Heart left ventricle (tissue), 16 donors: Measurements from ENCODE around the gene IQSEC1. TPM values are rescaled to one million over a fixed set of nuclear protein-coding genes. Genes with fewer than 3 reads are reported as not detected.

ENCODE experiments used
- ATAC-seq, 4 donors: fragments of 200-7000 bp; cut with Tn5 transposase; one replicate each; pipeline ENCODE4 v1.9.1; 2020 to 2022; ENCODE audit warnings: moderate library complexity in 4 of 4, mild to moderate bottlenecking in 3 of 4, moderate number of reproducible peaks in 1 of 4
- DNase-seq, 5 donors: peaks; one replicate each; pipeline ENCODE4 v3.0.0-alpha.2; 2020
- H3K27ac ChIP-seq, 12 donors: fragments of 200-600 bp; sonication (generic) in 4 of 12; one replicate each; pipeline versions ENCODE4 v1.5.0 to v1.8.0; 2016 to 2022; ENCODE audit warnings: mild to moderate bottlenecking in 2 of 12
- H3K27me3 ChIP-seq, 9 donors: fragments of 200-600 bp; sonication (generic) in 2 of 9; one replicate each; pipeline versions ENCODE4 v1.5.1 to v1.8.0; 2016 to 2022; ENCODE audit warnings: mild to moderate bottlenecking in 3 of 9
- H3K36me3 ChIP-seq, 9 donors: fragments of 200-600 bp; sonication (generic) in 2 of 9; one replicate each; pipeline versions ENCODE4 v1.5.0 to v1.8.0; 2018 to 2022; ENCODE audit warnings: mild to moderate bottlenecking in 2 of 9
- H3K4me1 ChIP-seq, 12 donors: fragments of 200-600 bp; sonication (generic) in 4 of 12; one replicate each; pipeline versions ENCODE4 v1.5.0 to v1.8.0; 2016 to 2022; ENCODE audit warnings: mild to moderate bottlenecking in 3 of 12
- H3K4me3 ChIP-seq, 12 donors: fragments of 200-600 bp; sonication (generic) in 4 of 12; one replicate each; pipeline versions ENCODE4 v1.5.0 to v1.8.0; 2017 to 2022; ENCODE audit warnings: mild to moderate bottlenecking in 9 of 12, moderate library complexity in 4 of 12
- H3K9me3 ChIP-seq, 12 donors: fragments of 200-600 bp; sonication (generic) in 4 of 12; one replicate each; pipeline versions ENCODE4 v1.5.0 to v1.8.0; 2016 to 2022; ENCODE audit warnings: mild to moderate bottlenecking in 1 of 12
- CTCF ChIP-seq, 12 donors: fragments of 200-600 bp; sonication (generic) in 4 of 12; IDR thresholded peaks; one replicate each; pipeline versions ENCODE4 v1.5.0 to v1.8.0; 2018 to 2022; ENCODE audit warnings: antibody characterized with exemption in 12 of 12, mild to moderate bottlenecking in 5 of 12
- POLR2A ChIP-seq, 2 donors: fragments of 450-650 bp; IDR thresholded peaks; one replicate each; pipeline ENCODE4 v1.6.1; 2017; ENCODE audit warnings: antibody characterized with exemption in 2 of 2, mild to moderate bottlenecking in 2 of 2, moderate library complexity in 2 of 2
- WGBS, 4 donors: extraction: QIAGEN DNeasy Blood & Tissue Kit in 2 of 4; methylation state at CpG; one replicate each; pipeline versions ENCODE4 v1.1.5 to v1.1.7; 2013 to 2018; 5-methylcytosine and 5-hydroxymethylcytosine counted together
- intact Hi-C, 10 donors: fragments of 100-400 bp; cut with DNase I; formaldehyde crosslinking; loops; one replicate each; pipeline versions ENCODE4 v1.11.1 to v1.14.2; 2022
- polyA plus RNA-seq, 2 donors: library from polyadenylated mRNA; stranded (reverse); fragments of 200-250 nt; gene quantifications; one replicate each; pipeline ENCODE4 v1.2.3, GENCODE V29; 2013
- total RNA-seq, 9 donors: library from RNA; depleted of rRNA in 2 of 9; stranded (reverse); fragments of >200 nt in 2 of 9; fragmentation: NEBNext Ultra II Directional in 3 of 9; extraction: Animal tissue kit (Norgen Biotek cat#: 25700) in 3 of 9; gene quantifications; one replicate each; pipeline versions ENCODE4 v1.1.0 to v1.2.4, GENCODE V29; 2016 to 2023
- donor health status: ischemic (EF 13 %, LVEDD 7.1; RV severe dilation, severe dysfunction).
- donor health status: healthy with polysubstance abuse.
- donor health status: DM: no; HTN: yes; CAD: no.
- donor health status: DM: no; HTN: no; CAD: no.
- donor health status: ischemic (EF 25% LVEDD 6.9; RV normal size, moderate dysfunction).
- donor health status: ischemic (EF 25% LVEDD 5.7; RV mildly dilated, moderate dysfunction).
- donor health status: healthy.
- donor health status: DM: yes; HTN: yes; CAD: no.
- donor health status: ischemic (EF 35%, LVEDD 5.7; RV mildly dilated, moderate dysfunction).
- donor health status: nonischemic (EF 11% LVEDD 7.7; RV severe dilation, severe dysfunction).
- donor health status: DM: yes; HTN: yes; CAD: no.
- donor health status: PGD.
- donor health status: ischemic (EF 29% LVEDD 5.4; RV normal size, mild dysfunction).
- donor health status: nonischemic (EF 23%, LVEDD 6.1; RV moderate dilation, normal function).

IQSEC1 gene
- total and polyA plus RNA-seq, 11 donors: 28.8 to 79.1 (median 62.2) TPM

DNA sequence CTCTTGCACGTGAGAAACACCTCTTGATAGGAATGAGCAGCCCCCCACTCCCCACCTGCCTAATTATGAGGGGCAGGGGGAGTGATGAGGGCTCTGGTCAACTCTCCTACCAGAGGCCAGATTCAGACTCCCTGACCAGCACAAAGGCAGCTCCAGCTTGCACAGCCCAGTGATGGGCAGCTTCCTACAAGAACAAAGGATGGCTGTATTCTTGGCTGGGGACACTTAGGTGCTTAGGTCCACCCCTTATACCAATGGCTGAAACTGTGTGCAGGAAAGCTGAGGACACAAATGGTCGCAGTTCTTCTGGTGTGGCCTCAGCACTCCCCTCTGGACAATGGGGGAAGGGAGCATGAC, 81.8 kb downstream of the IQSEC1 start:
- WGBS, 4 donors: 56 to 66% (median 61%) methylated on average over 2 of the region's 2 CpGs
- intact Hi-C loops: loop anchor here in 3 of 10 donors (5.0 to 10.0 kb wide), 2 partner anchors 59 to 463 kb away; no protein-coding TSS in a partner anchor
- Histone ChIP-seq H3K9me3 (no peaks in the 10 kb centered on the region), H3K27me3 (no peaks in the 10 kb centered on the region), H3K4me1 (peaks cover 0 to 74% (median 37%) of the 10 kb centered on the region in 12 donors), H3K27ac (peak overlapping the region in 7 of 12 donors; percentile 54 to 96 (median 90)), H3K36me3 (no peaks in the 10 kb centered on the region), H3K4me3 (no peak overlapping the region)
- no peak for ATAC-seq
- no peak for DNase-seq
- TF ChIP-seq CTCF (IDR thresholded peaks at IDR 0.05) (no peak), POLR2A (IDR thresholded peaks at IDR 0.05) (no peak)

DNA sequence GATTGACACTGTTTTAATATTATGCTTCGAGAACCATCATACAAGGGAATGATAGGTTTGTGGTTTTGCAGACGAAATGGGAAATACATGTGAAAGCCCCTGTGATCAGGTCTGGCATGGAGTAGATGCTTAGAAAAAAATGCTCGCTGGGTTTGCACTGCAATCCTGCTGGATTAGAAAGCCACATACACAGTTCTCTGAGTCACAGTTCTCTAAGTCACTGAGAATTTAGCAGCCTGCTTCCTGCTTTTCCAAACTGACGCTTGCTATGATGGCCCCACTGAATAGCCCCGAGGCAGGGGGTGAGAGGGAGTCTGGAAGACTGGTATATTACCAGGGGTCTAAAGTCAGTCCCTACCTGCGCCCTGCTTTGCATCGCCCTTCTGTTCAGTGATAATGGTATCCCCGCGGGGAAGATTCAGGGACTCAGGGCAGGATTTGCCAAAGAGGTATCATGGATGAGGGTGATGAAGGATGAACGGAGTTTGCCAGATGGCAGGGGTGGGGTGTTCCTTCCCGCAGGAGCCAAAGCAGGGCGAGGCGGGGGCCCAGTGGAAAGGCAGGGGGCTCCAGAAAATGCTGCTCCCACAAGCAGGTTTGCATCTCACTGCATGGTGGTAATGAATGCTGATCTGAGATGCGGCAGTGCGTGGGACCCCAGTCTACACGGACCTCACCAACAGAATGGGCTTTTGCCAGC, 82.3 kb downstream of the IQSEC1 start:
- H3K4me3 ChIP-seq: no peak overlapping the region
- H3K27ac ChIP-seq: peak overlapping the region in 11 of 12 donors; percentile 31 to 96 (median 66)
- intact Hi-C loops: loop anchor here in 3 of 10 donors (5.0 to 10.0 kb wide), 2 partner anchors 59 to 464 kb away; no protein-coding TSS in a partner anchor
- peaks cover 0 to 80% (median 38%) of the 10 kb centered on the region in 12 donors for H3K4me1 ChIP-seq
- 64 to 67% (median 66%) methylated on average over 16 of the region's 16 CpGs for WGBS, 4 donors
- ATAC-seq (no peak), DNase-seq (no peak)
- no peak for TF ChIP-seq CTCF (IDR thresholded peaks at IDR 0.05)
- no peak for TF ChIP-seq POLR2A (IDR thresholded peaks at IDR 0.05)
- H3K36me3 ChIP-seq: no peaks in the 10 kb centered on the region
- H3K9me3 ChIP-seq: no peaks in the 10 kb centered on the region
- H3K27me3 ChIP-seq: no peaks in the 10 kb centered on the region

GRCh38 chr3:12990306-12990705, 82.9 kb downstream of the IQSEC1 start:
- Histone ChIP-seq H3K36me3 (no peaks in the 10 kb centered on the region), H3K27ac (peak overlapping the region; percentile 31 to 96 (median 54)), H3K4me1 (peaks cover 0 to 83% (median 37%) of the 10 kb centered on the region in 12 donors), H3K9me3 (no peaks in the 10 kb centered on the region), H3K4me3 (no peak overlapping the region), H3K27me3 (no peaks in the 10 kb centered on the region)
- ATAC-seq: peak in 1 of 4 donors; percentile 2
- 52 to 59% (median 53%) methylated on average over 5 of the region's 5 CpGs for WGBS, 4 donors
- intact Hi-C loops: loop anchor here in 3 of 10 donors (5.0 to 10.0 kb wide), 2 partner anchors 58 to 464 kb away; no protein-coding TSS in a partner anchor
- DNase-seq: no peak
- TF ChIP-seq POLR2A (IDR thresholded peaks at IDR 0.05) (no peak), CTCF (IDR thresholded peaks at IDR 0.05) (no peak)

- WGBS, 4 donors: 66 to 74% (median 67%) methylated on average over 5 of the region's 5 CpGs
- intact Hi-C loops: loop anchor here in 3 of 10 donors (10.0 kb wide), 2 partner anchors 94 to 124 kb away; no protein-coding TSS in a partner anchor
- Histone ChIP-seq H3K9me3 (no peaks in the 10 kb centered on the region), H3K27me3 (no peaks in the 10 kb centered on the region), H3K4me3 (no peak overlapping the region), H3K36me3 (no peaks in the 10 kb centered on the region), H3K27ac (peak overlapping the region in 5 of 12 donors; percentile 11 to 96 (median 14)), H3K4me1 (peaks cover 0 to 89% (median 38%) of the 10 kb centered on the region in 12 donors)
- ATAC-seq (no peak), DNase-seq (no peak)
- TF ChIP-seq POLR2A (IDR thresholded peaks at IDR 0.05) (no peak), CTCF (IDR thresholded peaks at IDR 0.05) (no peak)
These were observed 84.3 kb downstream of the IQSEC1 start for GRCh38 chr3:12988728-12989454.
